Kidney tubule cell (primary cell): ENCODE measurements around the gene TUBB.
"Not testable (repeated sequence)": the region's sequence is repeated elsewhere in the genome, so short reads cannot be mapped to it uniquely, and the experiment has no call there.

ENCODE experiments used
- DNase-seq: peaks from one replicate; pipeline ENCODE4 v3.0.0-alpha.2; 2018; ENCODE audit warnings: low spot score

The TUBB gene

GRCh38 chr6:30719356-30719755, 796 bp upstream of the TUBB start:
- DNase-seq = peak; percentile 41

GRCh38 chr6:30720738-30721197, 616 bp downstream of the TUBB start:
- DNase-seq = peak; percentile 68

- DNase-seq = peak; percentile 93
These were observed 1.3 kb downstream of the TUBB start for GRCh38 chr6:30721198-30722024.

GRCh38 chr6:30722025-30722279, 1.8 kb downstream of the TUBB start:
- DNase-seq = peak; percentile 51

GRCh38 chr6:30722280-30723112, 2.3 kb downstream of the TUBB start:
- peak; percentile 82 for DNase-seq

GRCh38 chr6:30723159-30723842, 3.1 kb downstream of the TUBB start:
- not testable (repeated sequence) for DNase-seq

GRCh38 chr6:30723843-30724741, 3.9 kb downstream of the TUBB start:
- DNase-seq = not testable (repeated sequence)

DNA sequence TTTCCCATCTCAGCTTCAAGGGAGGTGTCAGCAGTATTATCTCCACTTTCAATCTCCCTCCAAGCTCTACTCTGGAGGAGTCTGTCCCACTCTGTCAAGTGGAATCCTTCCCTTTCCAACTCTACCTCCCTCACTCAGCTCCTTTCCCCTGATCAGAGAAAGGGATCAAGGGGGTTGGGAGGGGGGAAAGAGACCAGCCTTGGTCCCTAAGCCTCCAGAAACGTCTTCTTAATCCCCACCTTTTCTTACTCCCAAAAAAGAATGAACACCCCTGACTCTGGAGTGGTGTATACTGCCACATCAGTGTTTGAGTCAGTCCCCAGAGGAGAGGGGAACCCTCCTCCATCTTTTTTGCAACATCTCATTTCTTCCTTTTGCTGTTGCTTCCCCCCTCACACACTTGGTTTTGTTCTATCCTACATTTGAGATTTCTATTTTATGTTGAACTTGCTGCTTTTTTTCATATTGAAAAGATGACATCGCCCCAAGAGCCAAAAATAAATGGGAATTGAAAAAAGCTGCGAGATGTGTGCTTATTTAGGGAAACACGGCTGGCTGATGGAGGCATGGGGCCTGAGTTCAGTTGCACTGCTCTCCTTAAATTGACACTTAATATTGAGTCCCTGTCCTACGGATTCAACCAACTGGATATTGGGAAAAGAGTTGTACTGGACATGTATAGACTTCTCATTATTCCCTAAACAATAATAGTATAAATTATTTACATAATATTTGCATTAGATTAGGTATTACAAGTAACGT, 4.9 kb downstream of the TUBB start:
- no peak for DNase-seq

DNA sequence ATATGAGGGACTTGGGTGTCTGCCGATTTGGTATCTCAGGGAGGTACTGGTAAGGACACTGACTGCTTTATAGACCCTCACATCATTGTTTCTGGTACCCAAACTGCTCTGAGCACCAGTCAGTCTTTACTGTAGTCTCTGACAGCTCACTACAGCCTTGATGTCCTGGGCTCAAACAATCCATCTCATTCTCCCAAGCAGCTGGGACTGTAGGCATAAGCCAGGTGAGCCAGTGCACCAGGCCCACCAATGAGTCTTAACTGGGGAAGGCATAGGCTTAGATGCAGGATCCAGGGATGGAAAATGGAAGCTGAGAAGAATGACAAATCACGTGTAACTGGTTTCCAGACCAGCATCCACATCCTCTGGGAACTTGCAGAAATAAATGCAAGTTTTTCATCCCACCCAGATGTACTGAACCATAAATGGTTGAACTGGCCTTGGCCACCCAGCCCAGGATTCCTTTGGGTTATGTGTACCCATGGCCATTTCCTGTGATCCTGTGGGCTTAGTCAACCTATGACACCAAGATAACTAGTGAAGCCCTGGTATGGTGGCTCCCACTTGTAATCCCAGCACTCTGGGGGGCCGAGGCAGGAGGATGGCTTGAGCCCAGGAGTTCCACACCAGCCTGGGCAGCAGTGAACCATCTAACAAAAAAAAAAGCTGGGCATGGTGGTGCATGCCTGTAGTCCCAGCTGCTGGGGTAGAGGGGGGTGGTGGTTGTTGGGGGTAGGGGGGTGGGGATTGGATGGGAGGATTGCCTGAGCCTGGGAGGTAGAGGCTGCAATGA, 5.8 kb downstream of the TUBB start:
- DNase-seq = peak; percentile 70

DNA sequence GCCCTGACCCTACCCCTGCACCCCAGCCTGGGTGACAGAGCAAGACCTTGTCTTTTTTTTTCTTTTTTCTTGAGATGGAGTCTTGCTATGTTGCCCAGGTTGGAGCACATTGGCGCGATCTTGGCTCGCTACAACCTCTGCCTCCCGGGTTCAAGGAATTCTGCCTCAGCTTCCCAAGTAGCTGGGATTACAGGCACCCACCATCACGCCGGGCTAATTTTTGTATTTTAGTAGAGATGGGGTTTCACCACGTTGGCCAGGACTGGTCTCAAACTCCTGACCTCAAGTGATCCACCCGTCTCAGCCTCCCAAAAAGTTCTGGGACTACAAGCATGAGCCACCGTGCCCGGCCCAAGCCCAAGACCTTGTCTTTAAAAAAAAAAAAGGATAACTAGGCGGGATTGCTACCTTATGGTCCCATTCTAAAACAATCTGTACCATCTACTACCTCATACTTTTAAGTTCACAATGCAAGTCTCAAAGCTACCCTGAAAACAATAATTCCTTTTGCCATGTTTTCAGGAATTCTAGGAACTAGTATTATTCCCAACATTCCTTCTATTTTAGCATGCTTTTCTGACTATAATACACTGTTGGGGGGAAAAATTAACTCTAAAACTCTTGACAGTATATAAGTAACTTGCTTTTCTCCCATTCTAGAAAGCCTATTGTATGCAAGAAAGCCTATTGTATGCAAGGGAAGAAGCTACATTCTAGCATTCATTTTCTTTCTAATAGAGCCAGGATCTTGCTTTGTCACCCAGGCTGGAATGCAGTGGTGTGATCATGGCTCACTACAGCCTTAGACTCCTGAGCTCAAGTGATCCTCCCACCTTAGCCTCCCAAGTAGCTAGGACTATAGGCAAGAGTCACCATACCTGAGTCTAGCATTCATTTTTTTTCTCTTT, 6.6 kb downstream of the TUBB start:
- peak; percentile 57 for DNase-seq

- no peak for DNase-seq
These were observed 7.9 kb downstream of the TUBB start for GRCh38 chr6:30727920-30728553.

DNA sequence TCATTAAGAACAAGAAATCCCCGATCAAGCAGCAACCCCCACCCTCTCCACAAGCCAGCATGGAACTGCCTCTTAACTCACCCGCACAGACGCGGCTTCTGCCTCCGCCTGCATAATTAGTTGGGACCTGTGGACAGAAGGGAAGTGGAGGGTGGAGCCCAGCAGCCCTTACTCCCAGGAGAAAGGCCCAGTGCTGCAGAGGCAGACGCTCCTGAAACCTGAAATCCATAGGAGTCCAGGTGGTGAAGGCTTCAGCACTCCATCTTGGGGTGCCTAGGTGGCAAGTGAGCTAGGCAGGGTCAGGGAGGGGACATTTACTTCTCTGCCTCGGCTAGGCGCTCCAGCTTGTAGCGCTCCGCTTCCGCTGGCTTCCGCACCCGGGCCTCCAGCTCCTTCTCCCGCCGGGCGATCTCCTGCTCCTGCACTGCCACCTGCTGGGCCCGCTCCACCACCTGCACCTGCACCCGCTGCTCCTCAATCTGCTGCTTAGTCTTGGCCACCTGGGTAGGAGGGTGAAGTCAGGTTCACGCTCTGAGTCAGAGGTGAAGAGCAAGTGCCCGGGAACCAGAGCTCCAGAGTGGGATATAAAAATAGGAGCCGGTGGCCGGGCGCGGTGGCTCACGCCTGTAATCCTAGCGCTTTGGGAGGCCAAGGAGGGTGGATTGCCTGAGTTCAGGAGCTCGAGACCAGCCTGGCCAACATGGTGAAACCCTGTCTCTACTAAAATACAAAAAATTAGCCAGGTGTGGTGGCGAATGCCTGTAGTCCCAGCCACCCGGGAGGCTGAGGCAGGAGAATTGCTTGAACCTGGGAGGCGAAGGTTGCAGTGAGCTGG, 10.7 kb downstream of the TUBB start:
- DNase-seq = peak; percentile 96

GRCh38 chr6:30732237-30732943, 12.2 kb downstream of the TUBB start:
- DNase-seq = no peak

GRCh38 chr6:30735668-30736314, 15.6 kb downstream of the TUBB start:
- DNase-seq = no peak

DNA sequence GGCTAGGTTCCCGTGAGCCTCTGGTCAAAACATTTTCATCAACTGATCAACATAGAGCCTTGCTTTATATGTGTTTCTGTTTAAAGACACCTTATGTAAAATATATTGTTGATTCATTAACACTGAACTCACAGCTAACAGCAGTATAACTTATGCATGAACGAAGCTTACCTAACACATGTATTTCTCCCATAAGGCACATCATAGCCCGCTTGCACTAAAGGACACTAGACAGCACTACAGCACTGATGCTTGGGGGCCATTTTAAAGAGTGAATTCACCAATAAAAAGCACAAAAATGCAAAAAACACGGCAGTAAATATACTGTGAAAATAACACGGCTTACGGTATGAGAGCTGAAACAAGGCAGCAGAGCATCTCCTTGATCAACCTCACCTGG, 18.4 kb downstream of the TUBB start:
- no peak for DNase-seq

GRCh38 chr6:30740540-30740870, 20.4 kb downstream of the TUBB start:
- no peak for DNase-seq
